Naive thymus-derived CD4-positive, alpha-beta T cell (primary cell): ENCODE results near the gene CNTN4. TPM values are rescaled to one million over a fixed set of nuclear protein-coding genes. Genes with fewer than 3 reads are reported as not detected.

ENCODE experiments used
- ATAC-seq: fragments of 150-1000 bp; cut with Tn5 transposase; 2 replicates; pipeline ENCODE4 v1.10.0; 2021; ENCODE audit warnings: mild to moderate bottlenecking, moderate library complexity
- CTCF ChIA-PET: fragments of 350-600 bp; sonication (Branson Sonifier 250); formaldehyde crosslinking; loops from one replicate; lab custom pipeline; 2021; ENCODE audit warnings: antibody characterized with exemption; lab: Charles Lee
- POLR2A ChIA-PET: fragments of 350-600 bp; sonication (Branson Sonifier 250); formaldehyde crosslinking; loops from one replicate; lab custom pipeline; 2021; ENCODE audit warnings: antibody characterized with exemption, inconsistent platforms; lab: Charles Lee
- DNase-seq, 9 donors: peaks; one replicate each; pipeline versions ENCODE4 v3.0.0 to v3.0.0-alpha.2; 2020 to 2022; ENCODE audit warnings: mixed read lengths in 1 of 9
- H3K27ac ChIP-seq: one replicate; pipeline ENCODE4 v1.7.0; 2013; ENCODE audit warnings: mild to moderate bottlenecking, low read depth, low read length, moderate library complexity
- H3K27me3 ChIP-seq, 2 donors: one replicate each; pipeline ENCODE4 v1.7.0; 2013; ENCODE audit warnings: low read length in 2 of 2, mild to moderate bottlenecking in 2 of 2, moderate library complexity in 2 of 2; ENCODE audit not compliant: control insufficient read depth in 2 of 2, insufficient read depth in 2 of 2
- H3K36me3 ChIP-seq, 3 experiments: 1 replicate in 2 of 3; 2 replicates in 1 of 3; pipeline ENCODE4 v1.7.0; 2013; ENCODE audit warnings: low read length in 3 of 3, mild to moderate bottlenecking in 3 of 3, moderate library complexity in 1 of 3; ENCODE audit not compliant: insufficient read depth in 3 of 3, control insufficient read depth in 2 of 3
- H3K4me1 ChIP-seq, 2 donors: one replicate each; pipeline ENCODE4 v1.7.0; 2013; ENCODE audit warnings: low read length in 2 of 2, mild to moderate bottlenecking in 2 of 2, moderate library complexity in 1 of 2; ENCODE audit not compliant: control insufficient read depth in 2 of 2, insufficient read depth in 2 of 2
- H3K4me3 ChIP-seq: 2 replicates; pipeline ENCODE4 v1.7.0; 2013; ENCODE audit warnings: mild to moderate bottlenecking, low read length
- H3K9me3 ChIP-seq, 3 experiments: 1 replicate in 2 of 3; 2 replicates in 1 of 3; pipeline ENCODE4 v1.7.0; 2013; ENCODE audit warnings: low read length in 3 of 3; ENCODE audit not compliant: control insufficient read depth in 2 of 3
- H3K27ac Mint-ChIP-seq, 9 donors: one replicate each; pipeline ENCODE4 v1.8.0; 2020 to 2022; ENCODE audit warnings: mixed read lengths in 9 of 9, mild to moderate bottlenecking in 8 of 9, moderate library complexity in 5 of 9, inconsistent platforms in 2 of 9
- H3K27me3 Mint-ChIP-seq, 5 donors: one replicate each; pipeline ENCODE4 v1.8.0; 2021 to 2022; ENCODE audit warnings: mixed read lengths in 5 of 5, mild to moderate bottlenecking in 1 of 5
- H3K36me3 Mint-ChIP-seq, 5 donors: one replicate each; pipeline ENCODE4 v1.8.0; 2020 to 2022; ENCODE audit warnings: mixed read lengths in 5 of 5, mild to moderate bottlenecking in 3 of 5, inconsistent platforms in 1 of 5
- H3K4me1 Mint-ChIP-seq, 7 donors: one replicate each; pipeline ENCODE4 v1.8.0; 2020 to 2022; ENCODE audit warnings: mixed read lengths in 7 of 7, mild to moderate bottlenecking in 3 of 7, inconsistent platforms in 1 of 7
- H3K4me3 Mint-ChIP-seq, 10 donors: one replicate each; pipeline ENCODE4 v1.8.0; 2020 to 2022; ENCODE audit warnings: mild to moderate bottlenecking in 10 of 10, mixed read lengths in 10 of 10, moderate library complexity in 6 of 10, inconsistent platforms in 2 of 10
- H3K9me3 Mint-ChIP-seq, 11 donors: one replicate each; pipeline ENCODE4 v1.8.0; 2020 to 2022; ENCODE audit warnings: mixed read lengths in 11 of 11, mild to moderate bottlenecking in 4 of 11, inconsistent platforms in 1 of 11, moderate library complexity in 1 of 11
- intact Hi-C, 2 donors: fragments of 100-400 bp; cut with micrococcal nuclease; formaldehyde crosslinking; loops; one replicate each; pipeline ENCODE4 v1.15.1; 2023
- polyA plus RNA-seq, 2 donors: library from polyadenylated mRNA; unstranded; fragments of 300-500 nt; fragmentation: Illumina TruSeq; gene quantifications; one replicate each; pipeline ENCODE4 v1.2.3, GENCODE V29; 2021
- total RNA-seq, 6 experiments: library from RNA in 5 of 6; stranded (reverse) in 5 of 6; gene quantifications; 1 replicate in 5 of 6; 2 replicates in 1 of 6; pipeline ENCODE4 v1.2.3 and lab custom pipeline; 2021 to 2026

The CNTN4 gene
- total and polyA plus RNA-seq, 7 experiments from 2014 or later: not detected

- no peak overlapping the region for H3K4me3 Mint-ChIP-seq
- Histone ChIP-seq H3K4me1 (no peaks in the 10 kb centered on the region), H3K9me3 (no peaks in the 10 kb centered on the region), H3K4me3 (no peak overlapping the region), H3K27me3 (no peaks in the 10 kb centered on the region), H3K27ac (no peak overlapping the region), H3K36me3 (no peaks in the 10 kb centered on the region)
- no peaks in the 10 kb centered on the region for H3K36me3 Mint-ChIP-seq
- no peaks in the 10 kb centered on the region for H3K9me3 Mint-ChIP-seq
- CTCF ChIA-PET: no interaction called here
- H3K27me3 Mint-ChIP-seq: peaks cover 0 to 20% (median 13%) of the 10 kb centered on the region in 5 donors
- ATAC-seq (no peak), DNase-seq (no peak)
- no peaks in the 10 kb centered on the region for H3K4me1 Mint-ChIP-seq
- POLR2A ChIA-PET: no interaction called here
- intact Hi-C loops: no loop called here
- no peak overlapping the region for H3K27ac Mint-ChIP-seq
These were observed 353.6 kb downstream of the CNTN4 start for GRCh38 chr3:2452249-2452648.

GRCh38 chr3:2454865-2455264 is 356.2 kb downstream of the CNTN4 start:
- CTCF ChIA-PET: no interaction called here
- Mint-ChIP-seq H3K27ac (no peak overlapping the region), H3K4me3 (no peak overlapping the region), H3K36me3 (no peaks in the 10 kb centered on the region), H3K9me3 (no peaks in the 10 kb centered on the region), H3K27me3 (peaks cover 0 to 11% (median 0%) of the 10 kb centered on the region in 5 donors), H3K4me1 (no peaks in the 10 kb centered on the region)
- no peak for DNase-seq
- Histone ChIP-seq H3K36me3 (no peaks in the 10 kb centered on the region), H3K4me1 (no peaks in the 10 kb centered on the region), H3K9me3 (no peaks in the 10 kb centered on the region), H3K4me3 (no peak overlapping the region), H3K27ac (no peak overlapping the region), H3K27me3 (no peaks in the 10 kb centered on the region)
- no peak for ATAC-seq
- POLR2A ChIA-PET: no interaction called here
- intact Hi-C loops: no loop called here

- Mint-ChIP-seq H3K36me3 (no peaks in the 10 kb centered on the region), H3K27me3 (peaks cover 0 to 10% (median 0%) of the 10 kb centered on the region in 5 donors), H3K4me3 (no peak overlapping the region), H3K9me3 (no peaks in the 10 kb centered on the region), H3K4me1 (no peaks in the 10 kb centered on the region), H3K27ac (no peak overlapping the region)
- Histone ChIP-seq H3K9me3 (no peaks in the 10 kb centered on the region), H3K4me3 (no peak overlapping the region), H3K36me3 (no peaks in the 10 kb centered on the region), H3K27ac (no peak overlapping the region), H3K4me1 (no peaks in the 10 kb centered on the region), H3K27me3 (no peaks in the 10 kb centered on the region)
- CTCF ChIA-PET: no interaction called here
- no peak for DNase-seq
- POLR2A ChIA-PET: no interaction called here
- intact Hi-C loops: no loop called here
- ATAC-seq: no peak
These were observed 358.1 kb downstream of the CNTN4 start for GRCh38 chr3:2456788-2457187.

DNA sequence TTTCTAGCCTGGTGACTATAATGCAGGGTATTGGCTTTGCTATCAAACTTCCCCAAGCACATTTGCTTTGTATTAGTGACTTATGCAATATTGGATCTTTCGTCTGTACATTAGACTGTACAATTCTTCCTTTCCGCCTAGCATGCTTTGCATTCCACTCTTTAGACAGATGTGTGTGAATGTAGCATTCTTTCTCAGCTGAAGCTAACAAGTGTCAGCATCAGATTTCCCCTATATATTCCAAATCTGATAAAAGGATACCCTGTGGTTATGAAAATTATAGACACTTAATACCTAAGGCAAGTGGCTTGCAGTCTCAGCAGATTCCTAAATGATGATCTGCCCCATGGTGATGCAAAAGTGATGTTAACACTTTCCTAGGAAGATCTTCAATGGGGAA is 360.1 kb downstream of the CNTN4 start:
- Mint-ChIP-seq H3K36me3 (no peaks in the 10 kb centered on the region), H3K4me1 (no peaks in the 10 kb centered on the region), H3K27me3 (peaks cover 0 to 10% (median 0%) of the 10 kb centered on the region in 5 donors), H3K27ac (no peak overlapping the region), H3K4me3 (no peak overlapping the region), H3K9me3 (no peaks in the 10 kb centered on the region)
- intact Hi-C loops: no loop called here
- no peaks in the 10 kb centered on the region for H3K9me3 ChIP-seq
- ATAC-seq (no peak), DNase-seq (no peak)
- ChIA-PET POLR2A (no interaction called here), CTCF (no interaction called here)
- H3K27ac ChIP-seq: no peak overlapping the region
- no peaks in the 10 kb centered on the region for H3K27me3 ChIP-seq
- no peak overlapping the region for H3K4me3 ChIP-seq
- no peaks in the 10 kb centered on the region for H3K4me1 ChIP-seq
- no peaks in the 10 kb centered on the region for H3K36me3 ChIP-seq

- H3K4me3 ChIP-seq: no peak overlapping the region
- Mint-ChIP-seq H3K4me3 (no peak overlapping the region), H3K9me3 (no peaks in the 10 kb centered on the region), H3K36me3 (no peaks in the 10 kb centered on the region), H3K27ac (no peak overlapping the region), H3K27me3 (peaks cover 0 to 7% (median 6%) of the 10 kb centered on the region in 5 donors), H3K4me1 (no peaks in the 10 kb centered on the region)
- no peaks in the 10 kb centered on the region for H3K9me3 ChIP-seq
- H3K4me1 ChIP-seq: no peaks in the 10 kb centered on the region
- no peaks in the 10 kb centered on the region for H3K27me3 ChIP-seq
- no peak for DNase-seq
- H3K27ac ChIP-seq: no peak overlapping the region
- no peak for ATAC-seq
- intact Hi-C loops: no loop called here
- no peaks in the 10 kb centered on the region for H3K36me3 ChIP-seq
- ChIA-PET POLR2A (no interaction called here), CTCF (no interaction called here)
These were observed 367.2 kb downstream of the CNTN4 start for GRCh38 chr3:2465842-2466241.

GRCh38 chr3:2468816-2469215 is 370.1 kb downstream of the CNTN4 start:
- Mint-ChIP-seq H3K4me3 (no peak overlapping the region), H3K4me1 (no peaks in the 10 kb centered on the region), H3K27ac (no peak overlapping the region), H3K27me3 (peaks cover 0 to 17% (median 9%) of the 10 kb centered on the region in 5 donors), H3K36me3 (no peaks in the 10 kb centered on the region), H3K9me3 (peaks cover 0 to 2% (median 0%) of the 10 kb centered on the region in 11 donors)
- CTCF ChIA-PET: no interaction called here
- Histone ChIP-seq H3K27me3 (no peaks in the 10 kb centered on the region), H3K9me3 (no peaks in the 10 kb centered on the region), H3K4me1 (no peaks in the 10 kb centered on the region), H3K4me3 (no peak overlapping the region), H3K27ac (no peak overlapping the region), H3K36me3 (no peaks in the 10 kb centered on the region)
- no peak for DNase-seq
- POLR2A ChIA-PET: no interaction called here
- ATAC-seq: no peak
- intact Hi-C loops: no loop called here

DNA sequence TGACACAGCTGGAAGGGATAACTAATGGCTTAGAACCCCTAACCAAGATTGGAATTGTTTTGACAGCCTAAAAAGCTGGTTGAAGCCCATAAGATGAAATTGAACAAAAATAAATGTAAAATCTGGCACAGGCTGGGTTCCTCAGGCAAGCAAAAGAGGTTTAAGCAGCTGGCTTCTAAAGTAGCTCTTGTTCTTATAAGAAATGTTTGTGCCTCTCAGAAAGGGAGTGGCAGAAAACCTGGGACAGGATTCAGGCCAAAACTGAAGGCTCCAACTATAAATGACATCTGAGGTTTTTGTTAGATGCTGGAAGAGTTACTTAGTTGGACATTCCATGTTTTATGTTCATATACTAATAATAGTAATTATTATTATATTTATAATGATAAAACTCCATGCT is 378.3 kb downstream of the CNTN4 start:
- H3K27me3 ChIP-seq: no peaks in the 10 kb centered on the region
- DNase-seq (no peak), ATAC-seq (no peak)
- Mint-ChIP-seq H3K9me3 (peaks cover 0 to 10% (median 0%) of the 10 kb centered on the region in 11 donors), H3K27ac (no peak overlapping the region), H3K36me3 (no peaks in the 10 kb centered on the region), H3K4me1 (no peaks in the 10 kb centered on the region), H3K27me3 (peaks cover 0 to 12% (median 0%) of the 10 kb centered on the region in 5 donors), H3K4me3 (no peak overlapping the region)
- ChIA-PET CTCF (no interaction called here), POLR2A (interaction anchor here (0.6 kb wide), 1 partner anchor 70 kb away, joined by 3 read pairs; no protein-coding TSS in a partner anchor)
- intact Hi-C loops: no loop called here
- H3K36me3 ChIP-seq: no peaks in the 10 kb centered on the region
- no peaks in the 10 kb centered on the region for H3K4me1 ChIP-seq
- H3K4me3 ChIP-seq: no peak overlapping the region
- H3K9me3 ChIP-seq: no peaks in the 10 kb centered on the region
- H3K27ac ChIP-seq: no peak overlapping the region
